ENCODE results near the gene PCDHAC1. TPM values are rescaled to one million over a fixed set of nuclear protein-coding genes. Genes with fewer than 3 reads are reported as not detected.

Gene PCDHAC1
- total and polyA plus RNA-seq, 2 of the 4 experiments (the other 2 are of a cell fraction), result under 0.01 TPM; not detected in 1

DNA sequence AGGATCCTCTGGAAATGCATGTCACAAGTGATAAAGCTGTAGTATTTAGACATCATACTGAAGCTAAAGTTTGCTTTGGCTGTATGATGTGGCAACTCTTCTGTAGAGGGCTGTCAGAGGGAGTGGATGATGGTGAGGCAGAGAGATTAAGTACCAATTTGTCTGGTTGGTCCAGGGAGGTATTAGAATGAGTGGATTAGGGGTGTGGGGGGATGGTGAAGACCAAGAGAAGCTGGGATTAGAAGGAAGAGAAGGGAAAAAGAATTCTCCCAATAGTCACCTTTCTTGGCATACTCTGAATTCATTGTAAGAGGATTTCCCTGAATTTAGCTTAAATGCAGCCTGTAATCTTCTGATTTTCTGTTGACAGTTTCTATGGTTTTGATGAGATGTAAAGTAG, 43.8 kb downstream of the PCDHAC1 start:
- in situ Hi-C loops (cut with MboI; ENCODE audit: low sequenced_read_pairs), result no loop called here
- Histone ChIP-seq H4K91ac (ENCODE audit: insufficient read depth, low read depth, low read length) (no peak overlapping the region), H2BK120ac (ENCODE audit: low read depth, low read length) (no peak overlapping the region), H2BK15ac (ENCODE audit: low read depth, low read length) (no peak overlapping the region), H4K8ac (ENCODE audit: low read depth in 2 of 2, low read length in 2 of 2) (no peak overlapping the region), H4K5ac (ENCODE audit: low read depth, low read length) (no peak overlapping the region), H2AK9ac (replicated peaks; ENCODE audit: low read depth, low read length, poor library complexity) (no peak overlapping the region), H2AK5ac (ENCODE audit: low read depth, low read length) (no peak overlapping the region), H3K9me1 (ENCODE audit: insufficient read depth, low read length) (no peaks in the 10 kb centered on the region), H3K27ac (ENCODE audit: insufficient read depth, low read length) (no peak overlapping the region), H3K23ac (ENCODE audit: low read depth, low read length) (no peak overlapping the region), H2AFZ (replicated peaks; ENCODE audit: low read length, poor library complexity) (no peak overlapping the region), H3K4me2 (ENCODE audit: low read depth, low read length) (no peak overlapping the region), H4K20me1 (ENCODE audit: insufficient read depth, low read length) (no peaks in the 10 kb centered on the region), H2BK5ac (ENCODE audit: low read depth, low read length, poor library complexity, severe bottlenecking) (no peak overlapping the region), H3K27me3 (ENCODE audit: control insufficient read depth, insufficient read depth, low read length) (no peaks in the 10 kb centered on the region), H2BK20ac (ENCODE audit: low read depth, low read length) (no peak overlapping the region), H3K4me1 (ENCODE audit: control insufficient read depth, insufficient read depth, low read length) (no peaks in the 10 kb centered on the region), H3K9me3 (ENCODE audit: control insufficient read depth, insufficient read depth, low read length) (peaks cover 31% of the 10 kb centered on the region), H3K79me1 (ENCODE audit: low read depth in 1 of 2, low read length in 2 of 2) (no peaks in the 10 kb centered on the region), H3K4me3 (ENCODE audit: insufficient read depth, low read depth, low read length) (no peak overlapping the region), H3K4ac (ENCODE audit: low read depth, low read length) (no peak overlapping the region), H3K36me3 (ENCODE audit: control insufficient read depth, insufficient read depth, low read length) (no peaks in the 10 kb centered on the region), H3K18ac (ENCODE audit: low read depth, low read length) (no peak overlapping the region), H3K56ac (ENCODE audit: extremely low read depth, insufficient read depth, low read length) (no peak overlapping the region), H3K9ac (ENCODE audit: low read depth, low read length) (no peak overlapping the region), H3K14ac (replicated peaks; ENCODE audit: low read depth, low read length) (no peak overlapping the region)
- no peak for ATAC-seq (ENCODE audit: low read depth)
- dilution Hi-C loops (cut with HindIII; ENCODE audit: low sequenced_read_pairs, unreplicated experiment), result no loop called here
- no peak for TF ChIP-seq FOS (IDR thresholded peaks at IDR 0.05; ENCODE audit: low read depth, low read length)
- no peak for TF ChIP-seq RAD21 (IDR thresholded peaks at IDR 0.05; ENCODE audit: low read length)
- no peak for TF ChIP-seq CTCF (conservative IDR thresholded peaks at IDR 0.05; ENCODE audit: low read depth, low read length)
- no peak for TF ChIP-seq MAZ (IDR thresholded peaks at IDR 0.05; ENCODE audit: borderline replicate concordance, low read depth, low read length)
- TF ChIP-seq POLR2A (IDR thresholded peaks at IDR 0.05; ENCODE audit: low read depth, low read length), result no peak
- no peak for TF ChIP-seq RFX5 (IDR thresholded peaks at IDR 0.05; ENCODE audit: low read depth, low read length)
- no peak for TF ChIP-seq RCOR1 (IDR thresholded peaks at IDR 0.05; ENCODE audit: insufficient replicate concordance, low read length)
- no peak for TF ChIP-seq USF2 (IDR thresholded peaks at IDR 0.05; ENCODE audit: low read depth, low read length)
- TF ChIP-seq, protein P1, sequence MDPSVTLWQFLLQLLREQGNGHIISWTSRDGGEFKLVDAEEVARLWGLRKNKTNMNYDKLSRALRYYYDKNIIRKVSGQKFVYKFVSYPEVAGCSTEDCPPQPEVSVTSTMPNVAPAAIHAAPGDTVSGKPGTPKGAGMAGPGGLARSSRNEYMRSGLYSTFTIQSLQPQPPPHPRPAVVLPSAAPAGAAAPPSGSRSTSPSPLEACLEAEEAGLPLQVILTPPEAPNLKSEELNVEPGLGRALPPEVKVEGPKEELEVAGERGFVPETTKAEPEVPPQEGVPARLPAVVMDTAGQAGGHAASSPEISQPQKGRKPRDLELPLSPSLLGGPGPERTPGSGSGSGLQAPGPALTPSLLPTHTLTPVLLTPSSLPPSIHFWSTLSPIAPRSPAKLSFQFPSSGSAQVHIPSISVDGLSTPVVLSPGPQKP (IDR thresholded peaks at IDR 0.05; ENCODE audit: borderline replicate concordance, low read depth, low read length), result no peak
- no peak for TF ChIP-seq CEBPB (IDR thresholded peaks at IDR 0.05; ENCODE audit: low read depth, low read length)
- TF ChIP-seq MAFK (IDR thresholded peaks at IDR 0.05; ENCODE audit: low read depth, low read length), result no peak
- TF ChIP-seq MXI1 (IDR thresholded peaks at IDR 0.05; ENCODE audit: borderline replicate concordance, low read depth, low read length), result no peak
- ChIA-PET POLR2A (ENCODE audit: unreplicated experiment) (no interaction called here), CTCF (no interaction called here)
- BruUV-seq (replicated peaks), result no TSS peak
- intact Hi-C loops (cut with micrococcal nuclease), result no loop called here
- no peak for DNase-seq

Data from IMR-90 (cell line).